ENCODE data around the gene MYO3A.
"Not testable (repeated sequence)": the region's sequence is repeated elsewhere in the genome, so short reads cannot be mapped to it uniquely, and the experiment has no call there.

Gene MYO3A

DNA sequence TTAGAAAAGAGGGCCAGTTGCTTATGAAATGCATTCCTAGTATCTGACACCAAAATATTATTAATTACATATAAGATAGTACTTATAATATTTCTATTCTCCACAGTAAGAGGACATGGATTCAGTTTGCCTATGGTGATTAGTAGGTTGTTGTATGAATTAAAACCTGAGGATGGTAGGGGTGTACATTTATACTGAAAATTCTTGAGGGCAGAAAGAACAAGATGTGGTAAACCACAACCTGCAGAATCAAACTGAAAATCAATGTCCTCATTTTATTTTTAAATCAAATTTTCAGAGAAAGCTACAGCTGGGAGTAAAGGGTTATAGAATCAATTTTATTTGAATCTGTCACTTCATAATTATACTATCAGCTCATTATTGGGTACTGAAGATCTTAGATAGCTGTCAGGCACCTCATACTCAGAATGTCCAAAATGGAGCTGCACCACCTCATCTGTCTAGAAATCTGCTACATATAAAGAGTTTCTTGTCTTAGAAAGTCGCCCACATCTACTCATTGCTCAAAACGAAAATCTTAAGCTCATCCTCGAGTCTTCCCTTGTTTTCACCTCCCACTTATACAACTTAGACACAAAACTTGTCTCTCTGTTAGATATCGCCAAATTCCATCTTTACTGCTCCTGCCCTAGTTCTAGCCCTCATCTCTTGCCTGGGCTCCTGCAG, 65.4 kb downstream of the MYO3A start:
- Histone ChIP-seq H3K4me2 (ENCODE audit: low read depth, low read length, poor library complexity, severe bottlenecking) (no peak overlapping the region), H3K4me3 (ENCODE audit: insufficient read depth, low read length, poor library complexity, severe bottlenecking) (no peak overlapping the region), H2AFZ (ENCODE audit: low read depth, low read length, severe bottlenecking) (no peak overlapping the region), H3K27ac (ENCODE audit: low read depth, low read length) (no peak overlapping the region), H4K20me1 (ENCODE audit: low read depth, low read length) (no peaks in the 10 kb centered on the region), H3K9me3 (ENCODE audit: insufficient read depth, low read length) (no peaks in the 10 kb centered on the region), H3K27me3 (ENCODE audit: low read length) (no peaks in the 10 kb centered on the region), H3K36me3 (ENCODE audit: low read length) (no peaks in the 10 kb centered on the region), H3K9ac (ENCODE audit: low read length) (no peak overlapping the region), H3K79me2 (ENCODE audit: insufficient read depth, low read length) (no peaks in the 10 kb centered on the region), H3F3A (ENCODE audit: insufficient read depth) (no peaks in the 10 kb centered on the region), H3K9me2 (replicated peaks; ENCODE audit: insufficient read depth, low read length) (no peaks in the 10 kb centered on the region)
- TF ChIP-seq EZH2phosphoT487 (conservative IDR thresholded peaks at IDR 0.05; ENCODE audit: low read length): no peak
- TF ChIP-seq, protein P1, sequence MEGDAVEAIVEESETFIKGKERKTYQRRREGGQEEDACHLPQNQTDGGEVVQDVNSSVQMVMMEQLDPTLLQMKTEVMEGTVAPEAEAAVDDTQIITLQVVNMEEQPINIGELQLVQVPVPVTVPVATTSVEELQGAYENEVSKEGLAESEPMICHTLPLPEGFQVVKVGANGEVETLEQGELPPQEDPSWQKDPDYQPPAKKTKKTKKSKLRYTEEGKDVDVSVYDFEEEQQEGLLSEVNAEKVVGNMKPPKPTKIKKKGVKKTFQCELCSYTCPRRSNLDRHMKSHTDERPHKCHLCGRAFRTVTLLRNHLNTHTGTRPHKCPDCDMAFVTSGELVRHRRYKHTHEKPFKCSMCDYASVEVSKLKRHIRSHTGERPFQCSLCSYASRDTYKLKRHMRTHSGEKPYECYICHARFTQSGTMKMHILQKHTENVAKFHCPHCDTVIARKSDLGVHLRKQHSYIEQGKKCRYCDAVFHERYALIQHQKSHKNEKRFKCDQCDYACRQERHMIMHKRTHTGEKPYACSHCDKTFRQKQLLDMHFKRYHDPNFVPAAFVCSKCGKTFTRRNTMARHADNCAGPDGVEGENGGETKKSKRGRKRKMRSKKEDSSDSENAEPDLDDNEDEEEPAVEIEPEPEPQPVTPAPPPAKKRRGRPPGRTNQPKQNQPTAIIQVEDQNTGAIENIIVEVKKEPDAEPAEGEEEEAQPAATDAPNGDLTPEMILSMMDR (IDR thresholded peaks at IDR 0.05; ENCODE audit: insufficient read depth, low read length, poor library complexity, severe bottlenecking): no peak

DNA sequence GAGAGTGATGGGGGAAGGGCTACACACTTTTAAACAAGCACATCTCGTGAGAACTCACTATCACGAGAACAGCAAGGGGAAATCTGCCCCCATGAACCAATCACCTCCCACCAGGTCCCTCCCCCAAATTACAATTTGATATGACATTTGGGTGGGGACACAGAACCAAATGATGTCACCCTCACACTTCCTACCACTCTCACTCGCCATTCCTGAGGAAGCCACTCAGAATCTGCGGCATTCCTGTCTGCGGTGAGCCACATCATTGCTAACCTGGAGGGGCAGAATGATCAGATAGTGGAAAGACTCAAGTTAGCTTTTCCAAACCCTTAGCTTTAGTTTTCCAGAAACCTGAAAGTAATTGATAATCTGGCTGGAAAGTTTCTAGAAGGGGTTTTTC, 66.9 kb downstream of the MYO3A start:
- H3K27me3 ChIP-seq (ENCODE audit: low read length): no peaks in the 10 kb centered on the region
- H3K4me2 ChIP-seq (ENCODE audit: low read depth, low read length, poor library complexity, severe bottlenecking): no peak overlapping the region
- H3K9ac ChIP-seq (ENCODE audit: low read length): no peak overlapping the region

DNA sequence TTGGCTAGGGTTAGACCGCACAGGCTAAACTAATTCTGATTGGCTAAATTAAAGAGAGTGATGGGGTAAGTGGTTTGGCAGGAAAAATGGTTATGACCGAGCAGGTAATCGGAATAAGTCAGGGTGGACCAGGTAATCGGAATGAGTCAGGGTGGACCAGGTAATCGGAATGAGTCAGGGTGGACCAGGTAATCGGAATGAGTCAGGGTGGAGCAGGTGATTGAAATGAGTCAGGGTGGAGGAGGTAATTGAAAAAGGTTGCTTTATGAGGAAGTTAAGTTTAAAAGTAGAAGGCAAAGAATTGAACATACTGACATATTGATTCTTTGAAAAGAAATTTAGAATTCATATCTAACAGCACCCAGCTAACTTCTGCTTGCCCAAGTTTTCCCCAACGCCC, 68.4 kb downstream of the MYO3A start:
- not testable (repeated sequence) for H3F3A ChIP-seq (ENCODE audit: insufficient read depth); H3K4me2 ChIP-seq (ENCODE audit: low read depth, low read length, poor library complexity, severe bottlenecking); H2AFZ ChIP-seq (ENCODE audit: low read depth, low read length, severe bottlenecking); H3K4me3 ChIP-seq (ENCODE audit: insufficient read depth, low read length, poor library complexity, severe bottlenecking); H3K27ac ChIP-seq (ENCODE audit: low read depth, low read length); H3K79me2 ChIP-seq (ENCODE audit: insufficient read depth, low read length); H3K9me3 ChIP-seq (ENCODE audit: insufficient read depth, low read length); H3K36me3 ChIP-seq (ENCODE audit: low read length); H3K27me3 ChIP-seq (ENCODE audit: low read length); H3K9me2 ChIP-seq (replicated peaks; ENCODE audit: insufficient read depth, low read length); H4K20me1 ChIP-seq (ENCODE audit: low read depth, low read length); H3K9ac ChIP-seq (ENCODE audit: low read length)

More for the DNA sequence above, 66.9 kb downstream of the MYO3A start:
- H3K27ac ChIP-seq (ENCODE audit: low read depth, low read length): no peak overlapping the region
- no peaks in the 10 kb centered on the region for H3K9me3 ChIP-seq (ENCODE audit: insufficient read depth, low read length)
- H3K4me3 ChIP-seq (ENCODE audit: insufficient read depth, low read length, poor library complexity, severe bottlenecking): no peak overlapping the region
- H3K36me3 ChIP-seq (ENCODE audit: low read length): no peaks in the 10 kb centered on the region
- no peaks in the 10 kb centered on the region for H3F3A ChIP-seq (ENCODE audit: insufficient read depth)
- TF ChIP-seq EZH2phosphoT487 (conservative IDR thresholded peaks at IDR 0.05; ENCODE audit: low read length): no peak
- TF ChIP-seq, protein P1 (IDR thresholded peaks at IDR 0.05; ENCODE audit: insufficient read depth, low read length, poor library complexity, severe bottlenecking): no peak
- H4K20me1 ChIP-seq (ENCODE audit: low read depth, low read length): no peaks in the 10 kb centered on the region
- H2AFZ ChIP-seq (ENCODE audit: low read depth, low read length, severe bottlenecking): no peak overlapping the region
- H3K79me2 ChIP-seq (ENCODE audit: insufficient read depth, low read length): no peaks in the 10 kb centered on the region
- no peaks in the 10 kb centered on the region for H3K9me2 ChIP-seq (replicated peaks; ENCODE audit: insufficient read depth, low read length)

- no peak overlapping the region for H2AFZ ChIP-seq (ENCODE audit: low read depth, low read length, severe bottlenecking)
- no peak overlapping the region for H3K9ac ChIP-seq (ENCODE audit: low read length)
- no peaks in the 10 kb centered on the region for H3K9me2 ChIP-seq (replicated peaks; ENCODE audit: insufficient read depth, low read length)
- H3F3A ChIP-seq (ENCODE audit: insufficient read depth): no peaks in the 10 kb centered on the region
- no peak overlapping the region for H3K27ac ChIP-seq (ENCODE audit: low read depth, low read length)
- H3K36me3 ChIP-seq (ENCODE audit: low read length): no peaks in the 10 kb centered on the region
- no peaks in the 10 kb centered on the region for H3K79me2 ChIP-seq (ENCODE audit: insufficient read depth, low read length)
- no peaks in the 10 kb centered on the region for H3K9me3 ChIP-seq (ENCODE audit: insufficient read depth, low read length)
- no peaks in the 10 kb centered on the region for H3K27me3 ChIP-seq (ENCODE audit: low read length)
- no peak overlapping the region for H3K4me2 ChIP-seq (ENCODE audit: low read depth, low read length, poor library complexity, severe bottlenecking)
- no peak for TF ChIP-seq EZH2phosphoT487 (conservative IDR thresholded peaks at IDR 0.05; ENCODE audit: low read length)
- TF ChIP-seq, protein P1 (IDR thresholded peaks at IDR 0.05; ENCODE audit: insufficient read depth, low read length, poor library complexity, severe bottlenecking): no peak
- H4K20me1 ChIP-seq (ENCODE audit: low read depth, low read length): no peaks in the 10 kb centered on the region
- no peak overlapping the region for H3K4me3 ChIP-seq (ENCODE audit: insufficient read depth, low read length, poor library complexity, severe bottlenecking)
These were observed 81.1 kb downstream of the MYO3A start for GRCh38 chr10:26015092-26015491.

Data from SU-DHL-6 (cell line).